Measurements from ENCODE around the gene CFAP74.

CFAP74 gene

GRCh38 chr1:1929639-1930545, 73.7 kb downstream of the CFAP74 start:
- Histone ChIP-seq H4K20me1 (ENCODE audit: insufficient read depth, low read length, poor library complexity, severe bottlenecking) (no peaks in the 10 kb centered on the region), H2AFZ (ENCODE audit: low read length) (no peak overlapping the region), H3K4me3 (ENCODE audit: low read length, poor library complexity, severe bottlenecking) (no peak overlapping the region), H3K9ac (ENCODE audit: low read depth, low read length, poor library complexity, severe bottlenecking) (no peak overlapping the region), H3K36me3 (ENCODE audit: insufficient read depth, low read length) (no peaks in the 10 kb centered on the region), H3F3A (ENCODE audit: low read depth) (no peaks in the 10 kb centered on the region), H3K27me3 (ENCODE audit: insufficient read depth, low read length, poor library complexity, severe bottlenecking) (no peaks in the 10 kb centered on the region), H3K9me3 (ENCODE audit: insufficient read depth, low read depth, low read length) (no peaks in the 10 kb centered on the region), H3K79me2 (ENCODE audit: insufficient read depth, low read length) (no peaks in the 10 kb centered on the region), H3K4me2 (ENCODE audit: low read depth, low read length, poor library complexity, severe bottlenecking) (no peak overlapping the region), H3K9me2 (replicated peaks; ENCODE audit: low read depth, low read length) (no peaks in the 10 kb centered on the region), H3K4me1 (ENCODE audit: insufficient read depth, low read length, poor library complexity, severe bottlenecking) (no peaks in the 10 kb centered on the region)
- TF ChIP-seq EZH2phosphoT487 (IDR thresholded peaks at IDR 0.05; ENCODE audit: borderline replicate concordance) (no peak), CTCF (conservative IDR thresholded peaks at IDR 0.05; ENCODE audit: low read length) (no peak)

- no peak overlapping the region for H3K9ac ChIP-seq (ENCODE audit: low read depth, low read length, poor library complexity, severe bottlenecking)
- H3K27me3 ChIP-seq (ENCODE audit: insufficient read depth, low read length, poor library complexity, severe bottlenecking) = no peaks in the 10 kb centered on the region
- no peaks in the 10 kb centered on the region for H3K9me2 ChIP-seq (replicated peaks; ENCODE audit: low read depth, low read length)
- H3K4me1 ChIP-seq (ENCODE audit: insufficient read depth, low read length, poor library complexity, severe bottlenecking) = no peaks in the 10 kb centered on the region
- H3K4me2 ChIP-seq (ENCODE audit: low read depth, low read length, poor library complexity, severe bottlenecking) = no peak overlapping the region
- H3K36me3 ChIP-seq (ENCODE audit: insufficient read depth, low read length) = no peaks in the 10 kb centered on the region
- TF ChIP-seq EZH2phosphoT487 (IDR thresholded peaks at IDR 0.05; ENCODE audit: borderline replicate concordance) (no peak), CTCF (conservative IDR thresholded peaks at IDR 0.05; ENCODE audit: low read length) (no peak)
- H3K9me3 ChIP-seq (ENCODE audit: insufficient read depth, low read depth, low read length) = no peaks in the 10 kb centered on the region
- H3F3A ChIP-seq (ENCODE audit: low read depth) = no peaks in the 10 kb centered on the region
- no peaks in the 10 kb centered on the region for H4K20me1 ChIP-seq (ENCODE audit: insufficient read depth, low read length, poor library complexity, severe bottlenecking)
- no peak overlapping the region for H2AFZ ChIP-seq (ENCODE audit: low read length)
- no peak overlapping the region for H3K4me3 ChIP-seq (ENCODE audit: low read length, poor library complexity, severe bottlenecking)
- no peaks in the 10 kb centered on the region for H3K79me2 ChIP-seq (ENCODE audit: insufficient read depth, low read length)
Observed at GRCh38 chr1:1929102-1929638, 74.4 kb downstream of the CFAP74 start.

- Histone ChIP-seq H4K20me1 (ENCODE audit: insufficient read depth, low read length, poor library complexity, severe bottlenecking) (no peaks in the 10 kb centered on the region), H3K4me1 (ENCODE audit: insufficient read depth, low read length, poor library complexity, severe bottlenecking) (no peaks in the 10 kb centered on the region), H3K27me3 (ENCODE audit: insufficient read depth, low read length, poor library complexity, severe bottlenecking) (no peaks in the 10 kb centered on the region), H3K9ac (ENCODE audit: low read depth, low read length, poor library complexity, severe bottlenecking) (no peak overlapping the region), H3K9me2 (replicated peaks; ENCODE audit: low read depth, low read length) (no peaks in the 10 kb centered on the region), H3F3A (ENCODE audit: low read depth) (no peaks in the 10 kb centered on the region), H3K4me3 (ENCODE audit: low read length, poor library complexity, severe bottlenecking) (no peak overlapping the region), H3K4me2 (ENCODE audit: low read depth, low read length, poor library complexity, severe bottlenecking) (no peak overlapping the region), H2AFZ (ENCODE audit: low read length) (no peak overlapping the region), H3K9me3 (ENCODE audit: insufficient read depth, low read depth, low read length) (no peaks in the 10 kb centered on the region), H3K79me2 (ENCODE audit: insufficient read depth, low read length) (no peaks in the 10 kb centered on the region), H3K36me3 (ENCODE audit: insufficient read depth, low read length) (no peaks in the 10 kb centered on the region)
- TF ChIP-seq CTCF (conservative IDR thresholded peaks at IDR 0.05; ENCODE audit: low read length) = no peak
Observed at GRCh38 chr1:1928231-1929101, 75.1 kb downstream of the CFAP74 start.
